WERI-Rb-1 (cell line): ENCODE data around the gene EXOC8.

Experiments
- DNase-seq: peaks from one replicate; pipeline ENCODE4 v3.0.0-alpha.2; 2020
- H3K27ac ChIP-seq: fragments of 250-450 bp; sonication (Bioruptor Pico); 2 replicates; pipeline ENCODE4 v1.5.1; 2020; ENCODE audit warnings: mild to moderate bottlenecking, moderate library complexity
- H3K27me3 ChIP-seq: fragments of 250-450 bp; sonication (Bioruptor Pico); 2 replicates; pipeline ENCODE4 v1.5.1; 2021; ENCODE audit warnings: mild to moderate bottlenecking, low read depth, moderate library complexity; ENCODE audit not compliant: insufficient read depth, severe bottlenecking
- H3K36me3 ChIP-seq: fragments of 250-450 bp; sonication (Bioruptor Pico); 2 replicates; pipeline ENCODE4 v1.5.1; 2020; ENCODE audit warnings: mild to moderate bottlenecking, moderate library complexity
- H3K4me3 ChIP-seq: 2 replicates; pipeline ENCODE4 v1.5.1; 2011; ENCODE audit warnings: low read depth, mild to moderate bottlenecking, control low read depth, low read length
- H3K9me3 ChIP-seq: fragments of 250-450 bp; sonication (Bioruptor Pico); 2 replicates; pipeline ENCODE4 v1.5.1; 2021; ENCODE audit warnings: mild to moderate bottlenecking, moderate library complexity; ENCODE audit not compliant: severe bottlenecking
- CTCF ChIP-seq: IDR thresholded peaks from 2 replicates; pipeline ENCODE4 v1.5.1; 2011; ENCODE audit warnings: low read depth, mild to moderate bottlenecking, control low read depth, inconsistent platforms, low read length

Gene EXOC8

GRCh38 chr1:231311720-231312431, 25.8 kb downstream of the EXOC8 start:
- Histone ChIP-seq H3K27ac (no peak overlapping the region), H3K36me3 (no peaks in the 10 kb centered on the region), H3K4me3 (no peak overlapping the region), H3K27me3 (no peaks in the 10 kb centered on the region), H3K9me3 (no peaks in the 10 kb centered on the region)
- no peak for DNase-seq
- TF ChIP-seq CTCF, result no peak

GRCh38 chr1:231310391-231310934, 27.2 kb downstream of the EXOC8 start:
- no peaks in the 10 kb centered on the region for H3K9me3 ChIP-seq
- no peaks in the 10 kb centered on the region for H3K27me3 ChIP-seq
- no peak overlapping the region for H3K4me3 ChIP-seq
- no peak overlapping the region for H3K27ac ChIP-seq
- H3K36me3 ChIP-seq, result no peaks in the 10 kb centered on the region
- no peak for DNase-seq
- TF ChIP-seq CTCF, result no peak

GRCh38 chr1:231301990-231302389, 35.7 kb downstream of the EXOC8 start:
- no peak overlapping the region for H3K27ac ChIP-seq
- H3K4me3 ChIP-seq, result no peak overlapping the region
- no peaks in the 10 kb centered on the region for H3K27me3 ChIP-seq
- H3K36me3 ChIP-seq, result no peaks in the 10 kb centered on the region
- DNase-seq, result no peak
- peaks cover 21% of the 10 kb centered on the region for H3K9me3 ChIP-seq
- no peak for TF ChIP-seq CTCF

GRCh38 chr1:231295938-231296337, 41.7 kb downstream of the EXOC8 start:
- no peak for TF ChIP-seq CTCF

GRCh38 chr1:231286603-231287002, 51.0 kb downstream of the EXOC8 start:
- no peak for TF ChIP-seq CTCF
- Histone ChIP-seq H3K4me3 (no peak overlapping the region), H3K36me3 (no peaks in the 10 kb centered on the region), H3K9me3 (no peaks in the 10 kb centered on the region), H3K27me3 (no peaks in the 10 kb centered on the region), H3K27ac (no peak overlapping the region)
- no peak for DNase-seq

More at GRCh38 chr1:231295938-231296337, 41.7 kb downstream of the EXOC8 start:
- Histone ChIP-seq H3K27ac (peak overlapping the region; percentile 53; the same call in 1 of the 2 replicates), H3K4me3 (no peak overlapping the region), H3K27me3 (no peaks in the 10 kb centered on the region), H3K36me3 (no peaks in the 10 kb centered on the region), H3K9me3 (peaks cover 32% of the 10 kb centered on the region)
- DNase-seq, result no peak
